Measurements from ENCODE around the gene KNTC1.
"Not testable (repeated sequence)": the region's sequence is repeated elsewhere in the genome, so short reads cannot be mapped to it uniquely, and the experiment has no call there.

The KNTC1 gene

DNA sequence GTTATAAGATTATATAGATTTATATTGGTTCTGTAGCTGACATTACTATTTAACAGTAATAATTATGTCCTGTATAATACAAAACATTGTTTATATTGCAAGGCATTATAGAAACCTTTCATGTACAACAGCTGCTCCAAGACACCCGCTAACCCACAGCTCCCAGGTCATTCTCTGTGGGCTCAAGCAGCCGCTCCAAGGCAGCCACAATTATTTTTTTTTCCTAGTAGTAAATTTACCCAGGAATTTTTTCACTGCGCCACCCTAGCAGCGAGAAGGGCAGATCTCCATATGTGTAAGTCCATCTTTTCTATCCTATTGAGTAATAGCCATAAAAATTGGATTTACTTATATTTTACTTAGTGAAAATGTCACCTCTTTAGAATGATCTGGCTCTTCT, 36.3 kb downstream of the KNTC1 start:
- no peak for DNase-seq

DNA sequence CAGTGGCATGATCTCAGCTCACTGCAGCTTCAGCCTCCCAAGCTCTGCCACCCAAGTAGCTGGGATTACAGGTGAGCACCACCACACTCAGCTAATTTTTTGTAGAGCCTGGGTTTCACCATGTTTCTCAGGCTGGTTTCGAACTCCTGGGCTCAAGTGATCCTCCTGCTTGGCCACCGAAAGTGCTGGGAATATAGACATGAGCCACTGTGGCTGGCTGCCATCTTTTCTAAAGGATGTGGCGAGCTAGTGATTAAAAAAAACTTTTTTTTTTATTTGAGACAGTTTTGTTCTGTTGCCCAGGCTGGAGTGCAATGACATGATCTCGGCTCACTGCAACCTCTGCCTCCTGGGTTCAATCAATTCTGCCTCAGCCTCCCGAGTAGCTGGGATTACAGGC, 39.8 kb downstream of the KNTC1 start:
- not testable (repeated sequence) for DNase-seq

DNA sequence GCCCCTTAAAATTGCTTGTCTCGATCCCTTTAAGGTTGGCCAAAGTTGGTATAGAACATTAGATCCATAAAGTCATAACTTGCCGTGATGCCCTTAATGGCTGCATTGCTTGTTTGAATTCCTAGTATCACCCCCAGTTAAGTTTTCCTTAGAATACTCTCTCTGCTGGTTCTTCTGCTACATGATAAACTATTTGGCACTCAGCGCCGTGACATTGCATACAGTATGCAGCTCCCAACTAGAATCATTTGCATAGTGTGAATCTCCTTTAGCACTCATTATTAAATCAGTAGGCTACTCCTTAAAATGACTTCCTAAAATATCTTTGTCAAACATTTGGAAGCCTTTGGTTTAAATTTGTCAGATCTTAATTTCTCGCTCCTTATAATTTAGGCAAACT, 42.2 kb downstream of the KNTC1 start:
- no peak for DNase-seq

DNA sequence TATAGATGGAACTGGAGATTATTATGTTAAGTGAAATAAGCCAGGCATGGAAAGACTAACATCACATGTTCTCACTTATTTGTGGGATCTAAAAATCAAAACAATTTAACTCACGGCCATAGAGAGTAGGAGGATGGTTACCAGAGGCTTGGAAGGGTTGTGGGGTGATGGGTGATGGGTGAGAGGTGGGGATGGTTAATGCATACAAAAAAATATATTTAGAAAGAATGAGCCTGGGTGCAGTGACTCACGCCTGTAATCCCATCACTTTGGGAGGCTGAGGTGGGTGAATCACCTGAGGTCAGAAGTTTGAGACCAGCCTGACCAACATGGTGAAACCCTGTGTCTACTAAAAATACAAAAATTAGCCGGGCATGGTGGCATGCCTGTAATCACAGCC, 43.0 kb downstream of the KNTC1 start:
- not testable (repeated sequence) for DNase-seq

DNA sequence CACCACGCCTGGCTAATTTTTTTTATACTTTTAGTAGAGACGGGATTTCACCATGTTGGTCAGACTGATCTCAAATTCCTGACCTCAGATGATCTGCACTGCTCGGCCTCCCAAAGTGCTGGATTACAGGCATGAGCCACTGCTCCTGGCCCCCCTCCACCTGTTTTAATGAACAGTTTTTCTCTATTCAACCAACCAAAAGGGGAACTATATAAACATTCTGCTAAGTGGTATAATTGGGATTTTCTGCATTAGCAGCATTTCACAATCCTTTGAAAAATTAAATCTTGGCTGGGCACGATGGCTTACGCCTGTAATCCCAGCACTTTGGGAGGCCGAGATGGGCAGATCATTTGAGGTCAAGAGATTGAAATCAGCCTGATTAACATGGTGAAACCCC, 44.8 kb downstream of the KNTC1 start:
- DNase-seq = no peak

DNA sequence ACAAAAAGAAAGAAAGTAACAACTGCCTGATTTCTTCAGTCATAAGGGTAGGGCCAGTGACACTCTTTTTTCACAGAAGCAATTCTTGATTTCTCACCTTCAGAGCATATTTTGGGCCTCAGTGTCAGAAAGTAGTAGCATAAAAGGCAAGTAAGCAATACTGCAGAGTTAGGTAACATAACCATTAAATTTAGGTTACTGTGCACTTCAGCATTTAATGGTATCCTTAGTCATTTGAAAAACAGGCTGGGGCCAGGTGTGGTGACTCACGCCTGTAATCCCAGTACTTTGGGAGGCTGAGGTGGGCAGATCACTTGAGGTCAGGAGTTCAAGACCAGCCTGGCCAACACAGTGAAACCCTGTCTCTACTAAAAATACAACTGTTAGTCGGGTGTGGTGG, 56.2 kb downstream of the KNTC1 start:
- not testable (repeated sequence) for DNase-seq

DNA sequence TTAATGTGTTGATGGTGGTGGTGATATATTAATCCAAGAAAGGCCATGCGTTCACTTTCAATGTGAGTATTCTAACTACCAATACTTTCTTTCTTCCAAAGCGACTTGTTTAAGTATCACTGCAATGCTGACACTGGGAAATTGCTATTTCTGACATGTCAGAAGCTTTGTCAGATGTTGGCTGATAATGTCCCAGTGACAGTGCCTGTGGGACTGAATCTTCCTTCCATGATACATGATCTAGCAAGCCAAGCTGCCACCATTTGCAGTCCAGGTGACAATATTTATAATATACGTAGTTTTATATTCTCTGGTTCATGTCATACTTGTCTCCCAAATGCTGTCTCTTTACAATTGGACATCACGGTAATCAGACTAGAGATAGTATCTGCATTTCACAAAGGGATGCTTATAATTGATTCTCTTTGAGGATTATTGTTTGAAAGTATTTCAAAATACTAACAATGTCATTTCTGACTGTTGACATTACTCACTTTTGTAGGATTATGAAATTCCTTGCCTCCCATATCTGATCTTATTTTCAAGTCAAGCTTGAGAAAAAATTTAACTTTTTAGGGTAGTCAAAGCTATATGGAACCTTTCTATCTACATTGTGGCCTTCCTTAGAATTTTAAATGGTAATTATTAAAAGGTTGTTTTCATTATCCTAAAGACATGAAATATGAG, 57.3 kb downstream of the KNTC1 start:
- no peak for DNase-seq

DNA sequence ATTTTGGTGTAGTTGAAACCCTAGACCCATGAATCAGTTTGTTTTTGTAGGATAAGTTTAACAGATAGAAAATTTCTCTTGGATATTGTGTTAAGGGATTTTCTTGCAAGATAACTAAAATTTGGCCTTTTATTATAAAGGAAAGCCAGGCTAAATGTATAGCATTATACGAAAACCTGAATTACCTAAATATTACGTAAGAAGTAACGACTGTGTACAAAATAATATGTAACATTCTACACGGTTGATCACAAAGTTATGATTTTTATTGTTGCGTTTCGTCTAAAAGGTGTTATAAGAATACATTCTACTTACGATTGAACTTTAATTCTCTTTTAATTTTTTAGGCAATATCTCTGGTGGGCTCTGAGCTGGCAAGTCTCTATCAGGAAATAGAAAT, 63.9 kb downstream of the KNTC1 start:
- no peak for DNase-seq

DNA sequence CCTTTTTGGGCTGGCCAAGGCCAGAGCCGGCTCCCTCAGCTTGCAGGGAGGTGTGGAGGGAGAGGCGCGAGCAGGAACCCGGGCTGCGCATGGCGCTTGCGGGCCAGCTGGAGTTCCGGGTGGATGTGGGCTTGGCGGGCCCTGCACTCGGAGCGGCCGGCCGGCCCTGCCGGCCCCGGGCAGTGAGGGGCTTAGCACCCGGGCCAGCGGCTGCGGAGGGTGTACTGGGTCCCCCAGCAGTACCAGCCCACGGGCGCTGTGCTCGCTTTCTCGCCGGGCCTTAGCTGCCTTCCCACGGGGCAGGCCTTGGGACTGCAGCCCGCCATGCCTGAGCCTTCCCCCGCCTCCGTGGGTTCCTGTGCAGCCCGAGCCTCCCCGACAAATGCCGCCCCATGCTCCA, 64.9 kb downstream of the KNTC1 start:
- not testable (repeated sequence) for DNase-seq

DNA sequence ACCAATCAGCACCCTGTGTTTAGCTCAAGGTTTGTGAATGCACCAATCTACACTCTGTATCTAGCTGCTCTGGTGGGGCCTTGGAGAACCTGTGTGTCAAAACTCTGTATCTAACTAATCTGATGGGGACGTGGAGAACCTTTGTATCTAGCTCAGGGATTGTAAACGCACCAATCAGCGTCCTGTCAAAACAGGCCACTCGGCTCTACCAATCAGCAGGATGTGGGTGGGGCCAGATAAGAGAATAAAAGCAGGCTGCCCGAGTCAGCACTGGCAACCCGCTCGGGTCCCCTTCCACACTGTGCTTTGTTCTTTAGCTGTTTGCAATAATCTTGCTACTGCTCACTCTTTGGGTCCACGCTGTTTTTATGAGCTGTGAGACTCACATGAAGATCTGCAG, 65.5 kb downstream of the KNTC1 start:
- not testable (repeated sequence) for DNase-seq

DNA sequence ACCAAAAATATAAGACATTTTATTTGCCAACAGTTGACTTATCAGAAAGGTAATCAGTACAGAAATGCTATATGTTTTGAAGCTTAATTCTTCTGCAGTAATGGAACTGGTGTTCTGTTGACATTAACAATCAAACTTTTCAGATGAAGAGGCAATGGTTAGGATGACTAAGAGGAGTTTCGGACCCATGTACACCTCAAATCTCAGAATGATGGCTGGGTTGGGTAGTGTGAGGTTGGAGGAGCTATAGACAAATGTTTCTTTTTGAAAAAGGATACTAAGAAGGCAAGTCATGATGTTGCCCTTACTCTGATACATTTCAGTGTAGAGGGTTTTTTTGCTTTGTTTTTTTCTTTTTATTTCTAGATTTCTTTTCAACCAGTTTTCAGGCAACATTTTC, 66.9 kb downstream of the KNTC1 start:
- no peak for DNase-seq

DNA sequence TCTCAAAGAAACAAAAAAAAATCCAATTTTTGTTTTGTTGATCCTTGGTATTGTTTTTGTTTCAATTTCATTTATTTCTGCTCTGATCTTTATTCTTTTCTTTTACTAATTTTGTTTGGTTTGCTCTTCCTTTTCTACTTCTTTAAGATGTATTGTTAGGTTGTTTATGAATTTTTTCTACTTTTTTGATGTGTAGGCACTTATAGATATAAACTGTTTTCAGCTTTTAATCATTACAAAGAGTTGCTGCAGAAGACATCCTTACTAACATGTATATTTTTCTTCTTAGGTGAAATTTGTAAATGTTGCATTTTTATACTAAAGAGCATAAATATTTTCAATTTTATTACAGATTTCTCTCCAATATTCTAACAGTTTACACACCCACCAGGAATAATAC, 69.8 kb downstream of the KNTC1 start:
- no peak for DNase-seq

DNA sequence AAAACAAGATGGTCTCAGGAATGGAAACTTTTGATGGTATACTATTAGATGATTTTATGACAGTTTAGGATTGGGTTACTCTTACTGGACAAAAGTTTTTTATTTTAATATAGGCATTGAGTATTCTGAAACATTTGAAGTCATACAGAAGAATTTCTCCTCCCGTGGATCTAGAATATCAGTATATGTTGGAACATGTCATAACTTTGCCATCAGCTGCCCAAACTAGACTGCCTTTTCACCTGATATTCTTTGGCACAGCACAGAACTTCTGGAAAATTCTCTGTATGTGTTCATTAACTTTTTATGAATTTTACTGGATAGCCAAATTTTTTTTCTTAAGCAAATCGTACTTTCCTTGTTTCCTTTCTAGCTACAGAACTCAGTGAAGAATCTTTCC, 75.4 kb downstream of the KNTC1 start:
- no peak for DNase-seq

DNA sequence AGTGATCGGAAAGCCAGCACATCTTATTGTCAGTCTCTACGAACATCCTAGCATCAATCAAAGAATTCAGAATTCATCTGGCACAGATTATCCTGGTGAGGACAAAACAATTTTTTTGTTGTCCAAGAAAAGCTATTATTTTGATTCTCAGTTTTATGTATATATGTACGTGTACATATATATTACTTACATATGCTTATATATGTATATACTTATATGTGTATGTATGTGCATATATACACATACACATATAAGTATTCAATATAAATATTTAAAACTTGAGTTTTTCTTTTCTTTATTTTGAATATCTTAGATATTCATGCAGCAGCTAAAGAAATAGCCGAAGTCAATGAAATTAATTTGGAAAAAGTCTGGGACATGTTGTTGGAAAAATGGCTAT, 77.9 kb downstream of the KNTC1 start:
- DNase-seq = no peak

DNA sequence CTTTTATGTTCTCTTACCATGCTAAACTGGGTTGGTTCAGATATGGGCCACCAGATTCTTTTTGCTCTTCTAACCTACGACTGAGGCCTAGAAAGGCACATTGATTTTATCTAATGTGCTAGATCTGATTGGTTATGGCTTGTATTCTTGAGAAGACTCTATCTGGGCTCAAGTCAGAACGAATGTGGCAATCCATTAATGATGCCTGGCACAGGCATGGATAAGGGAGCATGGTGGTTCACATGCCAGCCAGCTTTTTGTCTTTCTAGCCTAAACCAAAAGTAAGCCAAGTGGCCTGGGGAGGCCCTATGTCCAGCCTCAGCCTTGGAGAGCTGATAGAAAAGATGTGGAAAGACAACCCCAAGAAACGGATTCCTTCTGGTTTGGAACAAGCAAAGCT, 82.7 kb downstream of the KNTC1 start:
- DNase-seq = no peak

DNA sequence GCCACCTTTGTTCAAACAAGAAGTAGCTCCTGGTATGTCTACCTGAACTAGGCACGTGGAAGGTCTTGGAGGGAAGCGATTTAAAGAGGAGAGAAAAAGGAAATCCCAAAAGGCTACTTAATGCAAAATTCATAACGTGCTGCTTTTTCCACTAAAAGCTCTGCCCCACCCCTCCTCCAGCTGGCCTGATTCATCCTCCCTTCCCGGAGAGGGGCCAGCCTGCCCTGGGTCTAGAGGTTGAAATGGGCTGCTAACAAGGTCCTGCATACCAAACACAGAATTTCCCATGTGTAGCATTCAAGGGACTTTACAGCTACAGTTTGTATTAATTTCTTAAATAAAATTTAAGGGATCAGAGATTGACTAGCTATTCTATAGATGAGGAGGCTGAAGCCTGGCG, 83.2 kb downstream of the KNTC1 start:
- no peak for DNase-seq

DNA sequence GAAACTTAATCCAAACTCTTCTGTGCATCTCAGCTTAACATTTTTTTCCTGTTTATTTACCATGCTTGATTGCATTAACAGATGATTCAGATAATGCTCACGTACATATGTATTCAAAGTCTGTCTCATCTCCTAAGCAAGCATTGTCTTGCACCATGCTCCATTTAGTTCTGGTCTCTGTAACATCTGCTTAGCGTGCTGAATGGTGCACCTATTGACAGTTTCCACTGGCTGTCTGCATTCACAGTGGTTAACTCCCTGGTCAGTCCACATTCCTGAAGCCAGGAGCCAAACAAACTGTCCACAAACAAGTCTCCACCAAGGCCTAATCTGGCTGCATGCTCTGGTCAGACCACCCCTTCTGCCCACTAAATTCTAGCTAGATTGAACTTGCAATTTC, 83.9 kb downstream of the KNTC1 start:
- no peak for DNase-seq

DNA sequence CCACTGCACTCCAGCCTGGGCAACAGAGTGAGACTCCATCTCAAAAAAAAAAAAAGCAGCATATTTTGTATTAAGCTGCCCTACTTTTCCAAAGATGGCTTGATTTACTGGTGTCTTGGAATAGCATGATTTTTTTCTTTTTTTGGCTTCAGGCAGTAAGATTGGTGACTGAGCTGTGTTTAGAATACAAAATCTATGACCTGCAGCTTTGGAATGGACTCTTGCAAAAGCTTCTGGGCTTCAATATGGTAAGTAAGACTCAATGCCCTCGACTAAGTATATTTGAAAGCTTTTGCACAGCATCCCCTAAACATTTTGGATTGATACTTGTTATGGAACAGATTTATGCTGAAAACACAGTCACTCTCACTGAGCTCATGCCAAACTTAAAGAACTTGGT, 87.8 kb downstream of the KNTC1 start:
- DNase-seq = no peak

DNA sequence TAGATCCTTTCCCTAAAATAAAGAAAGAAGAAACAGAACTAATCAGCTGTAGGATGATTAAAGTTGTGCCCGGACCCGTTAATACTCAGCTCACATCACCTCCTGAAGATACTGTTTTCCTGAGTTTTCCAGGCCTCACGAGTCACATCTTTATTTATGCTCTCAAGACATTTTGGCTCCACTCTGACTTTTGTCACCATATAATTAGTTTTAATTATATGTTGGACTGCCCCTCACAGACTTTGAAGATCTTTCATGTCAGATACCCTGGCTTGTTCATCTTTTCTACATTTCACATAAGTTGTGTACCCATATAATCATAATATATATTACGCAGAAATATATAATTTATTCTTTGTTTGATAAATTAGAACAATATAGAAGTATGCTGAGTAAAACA, 88.7 kb downstream of the KNTC1 start:
- DNase-seq = no peak

DNA sequence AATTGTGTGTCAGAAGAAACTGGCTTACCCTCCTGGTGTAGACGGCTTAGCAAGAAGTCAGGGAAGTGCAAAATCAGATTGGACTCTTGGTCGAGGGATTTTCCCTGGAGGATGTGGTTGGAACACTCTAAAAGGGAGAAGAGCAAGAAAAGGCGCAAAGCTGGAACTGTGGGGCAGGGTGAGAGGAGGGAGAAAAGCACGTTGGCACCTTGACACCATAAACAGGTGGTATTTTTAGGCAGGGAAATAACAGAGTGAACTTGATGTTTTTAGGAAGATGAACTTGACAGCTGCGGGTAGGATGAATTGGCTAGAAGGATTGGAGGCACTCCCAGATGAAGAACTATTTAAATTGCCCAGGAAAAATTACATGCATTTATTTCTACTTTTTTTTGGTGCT, 108.4 kb downstream of the KNTC1 start:
- DNase-seq = no peak

DNA sequence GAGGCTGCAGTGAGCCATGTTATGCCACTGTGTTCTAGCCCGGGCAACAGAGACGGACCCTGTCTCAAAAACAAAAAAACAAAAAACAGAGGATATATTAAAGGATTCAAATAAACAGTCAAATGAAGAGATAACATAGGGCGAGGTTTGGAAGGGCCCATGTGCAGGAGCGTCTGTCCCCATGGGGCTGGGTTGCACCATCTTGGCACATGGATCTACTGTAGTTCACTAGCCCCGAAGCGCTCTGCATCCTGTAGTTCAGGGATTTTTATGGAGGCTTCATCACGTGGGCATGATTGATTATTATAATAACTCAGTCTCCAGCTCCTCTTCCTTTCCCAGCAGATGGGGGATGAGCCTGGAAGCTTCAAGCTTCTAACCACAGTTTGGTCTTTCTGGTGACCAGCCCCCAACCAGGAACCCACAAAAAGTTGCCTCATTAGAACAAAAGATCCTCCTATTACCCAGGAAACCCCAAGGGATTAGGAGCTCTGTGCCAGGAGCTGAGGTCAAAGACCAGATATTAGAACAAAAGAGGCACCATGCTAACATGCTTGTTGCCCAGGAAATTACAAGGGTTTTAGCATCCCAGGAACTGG, 116.3 kb downstream of the KNTC1 start:
- no peak for DNase-seq

DNA sequence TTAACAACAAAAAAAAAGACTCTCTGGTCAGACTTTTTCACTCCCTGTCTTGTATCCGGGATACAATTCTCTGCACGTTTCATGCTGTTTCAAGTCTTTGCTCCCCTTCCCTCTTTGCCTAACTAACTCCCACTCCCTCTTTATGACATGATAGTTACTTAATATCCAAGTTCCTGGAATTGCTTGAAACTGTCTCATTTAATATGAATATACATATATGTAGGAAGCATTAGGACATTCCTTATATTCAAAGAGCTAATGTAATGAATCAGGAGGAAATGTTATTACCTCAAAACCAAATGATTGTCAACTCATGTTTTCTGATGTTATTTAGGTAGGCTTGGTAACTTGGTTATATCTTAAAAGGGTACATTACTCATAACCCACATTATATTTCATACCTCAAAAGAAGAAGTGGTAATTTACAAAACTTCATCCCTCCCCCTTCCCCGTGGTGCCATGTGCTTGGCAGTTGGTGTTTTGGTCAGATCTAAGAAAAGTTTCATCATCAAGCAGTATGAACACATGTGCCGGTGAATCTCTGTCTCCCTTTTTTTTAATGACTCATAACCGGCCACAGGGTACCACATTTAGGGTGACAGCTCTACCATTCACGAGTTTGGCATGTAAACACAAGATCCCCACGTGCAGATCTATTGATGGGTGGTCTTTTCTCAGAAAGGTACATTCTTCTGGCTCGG, 119.6 kb downstream of the KNTC1 start:
- DNase-seq = no peak

DNA sequence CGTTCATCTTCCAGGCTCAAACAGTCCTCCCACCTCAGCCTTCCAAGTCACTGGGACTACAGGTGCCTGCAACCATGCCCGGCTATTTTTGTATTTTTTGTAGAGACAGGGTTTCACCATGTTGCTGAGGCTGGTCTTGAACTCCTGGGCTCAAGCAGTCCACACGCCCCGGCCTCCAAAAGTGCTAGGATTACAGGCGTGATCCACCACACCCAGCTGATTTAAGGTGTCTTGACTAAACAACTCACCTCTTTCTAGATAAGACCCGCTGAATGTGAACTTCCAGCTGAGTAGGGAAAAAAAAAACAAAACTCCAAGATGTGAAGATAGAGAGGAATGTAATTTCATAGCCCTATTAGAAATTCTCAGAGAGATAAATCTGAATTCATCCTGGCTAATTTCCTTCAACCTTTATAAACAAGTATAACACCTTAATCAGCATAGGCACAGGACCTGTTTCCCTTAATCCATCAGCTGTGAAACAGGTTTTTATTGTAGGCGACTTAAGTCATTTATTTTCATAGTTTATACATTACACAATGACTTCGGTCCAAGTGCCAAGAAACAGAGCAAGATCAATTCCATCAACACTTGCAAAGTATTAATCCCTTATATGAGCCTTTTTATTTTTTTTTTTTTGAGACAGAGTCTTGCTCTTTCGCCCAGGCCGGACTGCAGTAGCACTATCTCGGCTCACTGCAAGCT, 124.6 kb downstream of the KNTC1 start:
- no peak for DNase-seq

DNA sequence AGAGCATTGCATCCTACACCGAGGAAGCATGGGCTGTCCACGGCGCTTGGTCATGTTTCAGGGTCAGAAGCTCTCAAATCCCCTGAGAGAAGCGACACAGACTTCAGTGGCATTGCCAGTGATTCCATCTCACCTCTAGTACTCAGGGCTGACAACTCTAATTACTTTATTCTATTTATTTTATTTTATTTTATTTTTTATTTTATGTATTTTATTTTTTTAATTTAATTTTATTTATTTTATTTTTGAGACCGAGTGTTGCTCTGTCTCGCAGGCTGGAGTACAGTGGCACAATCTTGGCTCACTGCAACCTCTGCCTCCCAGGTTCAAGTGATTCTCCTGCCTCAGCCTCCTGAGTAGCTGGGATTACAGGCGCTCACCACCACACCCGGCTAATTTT, 126.2 kb downstream of the KNTC1 start:
- not testable (repeated sequence) for DNase-seq
